Smooth muscle cell (in vitro differentiated cells): ENCODE results near the gene RECK. TPM values are rescaled to one million over a fixed set of nuclear protein-coding genes. Genes with fewer than 3 reads are reported as not detected.
A peak's percentile ranks its signal among the peaks of the same experiment; 100 is the strongest.

Experiments
- DNase-seq: peaks from one replicate; lab custom pipeline; 2025; ENCODE audit not compliant: unreplicated experiment; lab: John Stamatoyannopoulos, UW
- H2AFZ ChIP-seq: fragments of 200-600 bp; sonication (generic); 2 replicates; pipeline ENCODE4 v1.6.0; 2016; ENCODE audit warnings: antibody characterized with exemption, low read depth, mild to moderate bottlenecking
- H3F3A ChIP-seq: fragments of 200-600 bp; sonication (generic); 2 replicates; pipeline ENCODE4 v1.6.0; 2017; ENCODE audit warnings: antibody characterized with exemption, low read depth
- H3K27ac ChIP-seq: fragments of 200-600 bp; sonication (generic); 2 replicates; pipeline ENCODE4 v1.5.1; 2016; ENCODE audit warnings: low read depth, mild to moderate bottlenecking
- H3K27me3 ChIP-seq: fragments of 200-600 bp; sonication (generic); 2 replicates; pipeline ENCODE4 v1.6.1; 2016; ENCODE audit warnings: low read depth, mild to moderate bottlenecking
- H3K36me3 ChIP-seq: fragments of 200-600 bp; sonication (generic); 2 replicates; pipeline ENCODE4 v1.5.1; 2016; ENCODE audit warnings: low read depth
- H3K4me1 ChIP-seq: fragments of 200-600 bp; sonication (generic); 2 replicates; pipeline ENCODE4 v1.5.1; 2016; ENCODE audit warnings: low read depth
- H3K4me2 ChIP-seq: fragments of 200-600 bp; sonication (generic); 2 replicates; pipeline ENCODE4 v1.6.0; 2016; ENCODE audit warnings: mild to moderate bottlenecking
- H3K4me3 ChIP-seq: fragments of 200-600 bp; sonication (generic); 2 replicates; pipeline ENCODE4 v1.5.1; 2016; ENCODE audit warnings: mild to moderate bottlenecking
- H3K79me2 ChIP-seq: fragments of 200-600 bp; sonication (generic); 2 replicates; pipeline ENCODE4 v1.6.0; 2016; ENCODE audit warnings: low read depth, mild to moderate bottlenecking
- H3K9ac ChIP-seq: fragments of 200-600 bp; sonication (generic); 2 replicates; pipeline ENCODE4 v1.6.0; 2016; ENCODE audit warnings: low read depth
- H3K9me3 ChIP-seq: fragments of 200-600 bp; sonication (generic); replicated peaks from 2 replicates; pipeline ENCODE4 v1.5.1; 2016; ENCODE audit warnings: low read depth
- H4K20me1 ChIP-seq: fragments of 200-600 bp; sonication (generic); 2 replicates; pipeline ENCODE4 v1.6.0; 2016; ENCODE audit warnings: low read depth
- CTCF ChIP-seq: fragments of 200-600 bp; sonication (generic); IDR thresholded peaks from 2 replicates; pipeline ENCODE4 v1.5.1; 2017; ENCODE audit warnings: borderline replicate concordance, mild to moderate bottlenecking, antibody characterized with exemption; ENCODE audit not compliant: insufficient read depth, poor library complexity, severe bottlenecking
- WGBS: methylation state at CpG from one replicate; pipeline ENCODE4 v1.1.7; 2016; ENCODE audit warnings: low lambda C conversion rate; 5-methylcytosine and 5-hydroxymethylcytosine counted together
- polyA plus RNA-seq: library from polyadenylated mRNA; unstranded; fragments of >200 nt; fragmentation: Nextera tagmentation; extraction: Ambion mirVana; gene quantifications from 2 replicates; pipeline ENCODE4 v1.2.1, GENCODE V29; 2016
- total RNA-seq: library from RNA; depleted of rRNA; stranded (reverse); fragments of >200 nt; gene quantifications from 2 replicates; pipeline ENCODE4 v1.2.3, GENCODE V29; 2014

The RECK gene
- total and polyA plus RNA-seq, 2 experiments from 2014 or later = 42.9 to 50.0 TPM

- peaks cover 3% of the 10 kb centered on the region for H3F3A ChIP-seq
- H3K36me3 ChIP-seq = no peaks in the 10 kb centered on the region
- DNase-seq = no peak
- no peak overlapping the region for H3K9ac ChIP-seq
- no peak overlapping the region for H3K4me3 ChIP-seq
- WGBS = 95% methylated on average over 5 of the region's 5 CpGs
- H3K4me2 ChIP-seq = no peak overlapping the region
- H3K9me3 ChIP-seq = no peaks in the 10 kb centered on the region
- H4K20me1 ChIP-seq = peaks cover 16% of the 10 kb centered on the region
- H2AFZ ChIP-seq = no peak overlapping the region
- no peak for TF ChIP-seq CTCF
- H3K27ac ChIP-seq = no peak overlapping the region
- H3K4me1 ChIP-seq = peaks cover 14% of the 10 kb centered on the region
- peaks cover 30% of the 10 kb centered on the region for H3K79me2 ChIP-seq
- H3K27me3 ChIP-seq = no peaks in the 10 kb centered on the region
Measured at GRCh38 chr9:36138901-36139300, 102.2 kb downstream of the RECK start.

- H3K79me2 ChIP-seq = peaks cover 30% of the 10 kb centered on the region
- H3K4me3 ChIP-seq = no peak overlapping the region
- no peaks in the 10 kb centered on the region for H3K9me3 ChIP-seq
- no peak for DNase-seq
- H2AFZ ChIP-seq = no peak overlapping the region
- no peaks in the 10 kb centered on the region for H3K36me3 ChIP-seq
- no peak overlapping the region for H3K27ac ChIP-seq
- no peak overlapping the region for H3K9ac ChIP-seq
- no peaks in the 10 kb centered on the region for H3F3A ChIP-seq
- no peaks in the 10 kb centered on the region for H3K27me3 ChIP-seq
- no peak overlapping the region for H3K4me2 ChIP-seq
- 87% methylated on average over 11 of the region's 11 CpGs for WGBS
- peaks cover 14% of the 10 kb centered on the region for H3K4me1 ChIP-seq
- peaks cover 16% of the 10 kb centered on the region for H4K20me1 ChIP-seq
- no peak for TF ChIP-seq CTCF
Measured at GRCh38 chr9:36140086-36141084, 103.7 kb downstream of the RECK start.

GRCh38 chr9:36141288-36141687 is 104.6 kb downstream of the RECK start:
- Histone ChIP-seq H3K9ac (no peak overlapping the region), H3K4me3 (no peak overlapping the region), H3F3A (peaks cover under 1% of the 10 kb centered on the region), H3K27ac (no peak overlapping the region), H3K4me2 (no peak overlapping the region), H4K20me1 (peaks cover 16% of the 10 kb centered on the region), H3K9me3 (no peaks in the 10 kb centered on the region), H3K79me2 (peaks cover 30% of the 10 kb centered on the region), H3K27me3 (no peaks in the 10 kb centered on the region), H3K36me3 (no peaks in the 10 kb centered on the region), H2AFZ (no peak overlapping the region), H3K4me1 (peaks cover 9% of the 10 kb centered on the region)
- DNase-seq = no peak
- peak; percentile 21 for TF ChIP-seq CTCF
- WGBS = 78% methylated on average over 4 of the region's 4 CpGs

DNA sequence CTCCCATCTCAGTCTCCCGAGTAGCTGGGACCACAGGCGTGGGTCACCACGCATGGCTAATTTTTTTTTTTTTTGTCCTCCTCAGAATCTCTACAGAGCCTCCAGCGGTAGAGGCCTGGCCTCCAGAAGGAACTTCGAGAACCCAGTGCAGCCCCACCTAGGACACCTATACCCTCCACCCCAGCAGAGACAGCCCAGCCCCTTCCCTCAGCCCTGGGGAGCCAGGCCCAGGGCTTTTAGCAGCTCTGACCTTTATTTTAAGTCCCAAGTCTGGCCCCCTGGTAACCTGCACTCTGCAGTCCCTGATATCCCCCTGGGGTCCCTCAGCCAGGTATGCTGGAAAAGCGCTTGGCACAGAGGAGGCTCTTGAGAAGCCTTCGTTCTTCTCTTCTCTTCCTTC is 105.0 kb downstream of the RECK start:
- Histone ChIP-seq H3K79me2 (peaks cover 29% of the 10 kb centered on the region), H2AFZ (no peak overlapping the region), H3K27me3 (no peaks in the 10 kb centered on the region), H3F3A (peaks cover 5% of the 10 kb centered on the region), H4K20me1 (peaks cover 16% of the 10 kb centered on the region), H3K4me1 (peaks cover 13% of the 10 kb centered on the region), H3K4me2 (no peak overlapping the region), H3K27ac (no peak overlapping the region), H3K4me3 (no peak overlapping the region), H3K9me3 (no peaks in the 10 kb centered on the region), H3K36me3 (no peaks in the 10 kb centered on the region), H3K9ac (no peak overlapping the region)
- no peak for DNase-seq
- no peak for TF ChIP-seq CTCF
- WGBS = 91% methylated on average over 7 of the region's 7 CpGs
